ENCODE measurements around the gene FAM241A.

FAM241A gene

DNA sequence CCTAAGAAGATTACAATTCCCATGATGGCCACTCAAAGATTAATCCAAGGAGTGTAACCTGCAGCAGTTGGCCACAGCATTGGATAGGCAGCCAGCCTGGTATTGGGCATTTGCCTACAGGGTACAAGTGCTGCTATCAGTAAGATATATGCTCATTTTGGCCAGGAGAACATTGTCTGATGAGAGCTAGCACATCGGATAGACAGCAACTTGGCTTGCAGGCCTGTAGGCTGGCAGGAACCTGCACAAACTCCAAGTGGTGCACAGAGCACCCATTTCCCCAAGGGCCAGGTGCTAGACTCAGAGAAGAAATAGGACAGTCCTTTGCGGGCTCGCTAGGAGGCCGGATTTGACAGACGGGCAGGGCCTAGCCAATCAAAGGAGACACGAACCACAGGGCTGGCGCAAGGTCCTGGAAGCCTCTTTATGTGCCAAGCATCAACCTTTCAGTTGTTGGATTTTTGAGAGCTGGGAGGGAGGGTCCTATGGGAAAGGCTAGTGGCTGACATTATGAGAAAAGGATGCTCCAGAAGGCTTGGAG lies 74.6 kb downstream of the FAM241A start:
- no peak for DNase-seq

DNA sequence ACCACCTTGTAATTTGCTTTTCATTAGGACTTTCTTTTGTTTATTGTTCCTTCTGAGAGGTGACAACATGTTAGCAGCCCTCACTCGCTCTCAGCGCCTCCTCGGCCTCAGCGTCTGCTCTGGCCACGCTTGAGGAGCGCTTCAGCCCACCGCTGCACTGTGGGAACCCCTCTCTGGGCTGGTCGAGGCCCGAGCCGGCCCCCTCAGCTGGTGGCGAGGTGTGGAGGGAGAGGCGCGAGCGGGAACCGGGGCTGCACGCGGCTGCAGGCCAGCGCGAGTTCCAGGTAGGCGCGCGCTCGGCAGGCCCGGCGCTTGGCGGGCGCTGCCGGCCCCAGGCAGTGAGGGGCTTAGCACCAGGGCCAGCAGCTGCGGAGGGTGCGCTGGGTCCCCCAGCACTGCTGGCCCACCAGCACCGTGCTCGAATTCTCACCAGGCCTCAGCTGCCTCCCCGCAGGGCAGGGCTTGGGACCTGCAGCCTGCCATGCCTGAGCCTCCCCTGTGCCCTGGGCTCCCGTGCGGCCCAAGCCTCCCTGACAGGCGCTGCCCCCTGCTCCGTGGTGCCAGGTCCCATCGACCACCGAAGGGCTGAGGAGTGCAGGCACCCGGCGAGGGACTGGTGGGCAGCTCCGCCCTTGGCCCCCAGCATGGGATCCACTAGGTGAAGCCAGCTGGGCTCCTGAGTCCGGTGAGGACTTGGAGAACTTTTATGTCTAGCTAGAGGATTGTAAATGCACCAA lies 77.1 kb downstream of the FAM241A start:
- no peak for DNase-seq

GRCh38 chr4:112225157-112225556 lies 79.9 kb downstream of the FAM241A start:
- DNase-seq: no peak

DNA sequence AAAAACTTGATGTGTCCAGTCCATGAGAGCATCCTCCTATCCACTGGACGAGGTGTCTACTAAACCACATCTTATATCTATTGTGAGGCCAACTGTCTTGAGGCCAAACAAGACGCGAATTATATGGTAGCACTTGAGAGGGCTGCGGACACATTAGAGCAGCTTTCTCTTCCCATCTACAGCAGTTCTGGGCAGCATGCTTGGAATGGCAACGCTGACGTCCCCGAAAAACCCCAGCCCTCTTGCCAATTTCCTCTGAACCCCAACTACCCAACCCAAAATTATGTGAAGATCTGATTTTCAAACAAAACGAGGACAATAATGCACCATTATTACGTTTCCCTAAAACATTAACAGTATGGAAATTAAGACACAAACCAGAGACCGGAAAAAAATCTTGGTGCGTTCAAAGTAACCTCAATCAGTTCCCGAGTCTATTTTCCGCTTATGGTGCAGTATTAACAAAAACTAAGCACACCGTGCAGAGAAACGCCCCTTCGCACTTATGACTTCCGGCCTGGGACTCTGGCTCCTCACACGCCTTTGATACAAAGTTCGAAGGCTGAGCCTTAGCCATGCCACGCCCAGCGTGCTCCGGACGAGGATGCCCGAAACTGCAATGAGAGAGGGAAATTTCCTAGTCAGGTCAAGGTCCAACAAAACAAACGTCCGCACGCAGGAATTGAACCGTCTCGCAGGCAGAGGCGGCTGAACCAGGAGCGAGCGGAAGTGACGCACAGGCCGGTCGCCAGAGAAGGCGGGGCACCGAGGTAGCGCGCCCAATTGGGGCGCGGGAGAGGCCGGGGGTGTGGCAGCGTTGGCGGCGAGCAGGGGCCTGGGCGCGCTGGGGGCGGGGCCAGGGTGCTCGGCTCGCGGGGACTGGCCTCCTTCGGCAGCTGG lies 85.9 kb downstream of the FAM241A start:
- DNase-seq: peak; percentile 96

DNA sequence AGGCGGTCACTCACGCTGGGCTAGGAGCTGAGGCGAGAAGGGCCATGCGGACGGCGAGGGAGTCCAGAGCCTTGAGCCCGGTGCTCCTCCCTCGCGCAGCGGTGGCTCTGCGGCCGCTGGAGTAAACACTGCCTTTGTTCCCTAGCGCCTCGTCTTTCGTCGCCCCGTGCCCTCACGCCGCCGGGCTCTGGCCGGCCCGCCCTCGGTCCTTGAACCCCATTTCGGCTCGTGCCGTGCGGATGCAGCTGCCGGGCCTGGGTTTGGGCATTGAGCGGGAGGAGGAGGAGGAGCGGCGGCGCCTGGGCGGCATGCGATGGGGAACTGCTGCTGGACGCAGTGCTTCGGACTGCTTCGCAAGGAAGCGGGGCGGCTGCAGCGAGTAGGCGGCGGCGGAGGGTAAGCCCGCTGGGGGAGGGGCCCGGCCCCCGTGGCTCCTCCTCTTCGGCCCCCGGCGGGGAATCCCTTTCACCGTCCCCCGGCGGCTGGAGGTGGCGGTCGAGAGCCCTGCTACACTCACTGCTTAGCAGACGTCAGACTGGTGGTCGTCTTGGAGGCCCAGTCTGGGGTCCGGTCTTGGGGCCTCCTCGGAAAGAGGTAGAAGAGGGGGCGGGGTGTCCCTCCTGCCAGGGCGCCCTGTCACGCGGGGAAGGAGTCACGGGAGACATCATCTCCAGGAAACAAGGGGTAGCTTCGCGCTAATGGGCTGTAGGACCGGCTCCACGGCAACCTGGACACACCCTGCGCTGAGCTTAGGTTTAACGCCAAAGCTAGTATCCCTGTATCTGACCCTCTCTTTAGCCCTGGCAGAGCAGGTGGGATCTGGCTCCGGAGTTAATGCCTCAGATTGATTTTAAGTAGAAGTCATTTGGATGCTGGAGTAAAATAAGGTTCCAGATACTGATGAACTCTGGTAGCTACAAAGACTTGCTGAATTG lies 86.8 kb downstream of the FAM241A start, which contains the start of gene AP1AR:
TSS of gene AP1AR (plus strand) at position 9 of the 935 bp plus-strand sequence. CDS start at position 314, 305 bp downstream.
- DNase-seq: peak; percentile 91

GRCh38 chr4:112234952-112235609 lies 89.8 kb downstream of the FAM241A start:
- peak; percentile 73 for DNase-seq

DNA sequence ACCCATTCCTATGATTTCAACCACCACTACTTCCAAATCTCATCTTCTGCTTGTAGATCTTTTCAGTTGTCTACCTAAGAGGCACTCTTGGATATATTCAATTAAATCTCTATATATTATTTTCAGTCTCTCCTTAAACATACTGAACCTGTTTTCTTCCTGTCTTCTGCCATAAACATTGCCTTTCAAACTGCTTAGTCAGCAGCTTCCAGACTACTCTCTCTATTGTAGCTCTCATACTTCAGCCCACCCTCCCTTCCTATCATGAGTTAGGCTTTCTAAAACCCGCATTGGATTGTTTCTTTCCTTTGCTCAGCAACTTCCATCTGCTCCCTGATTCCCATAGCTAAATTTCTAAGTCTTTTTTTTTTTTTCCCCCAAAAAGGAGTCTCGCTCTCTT lies 90.8 kb downstream of the FAM241A start:
- no peak for DNase-seq

DNA sequence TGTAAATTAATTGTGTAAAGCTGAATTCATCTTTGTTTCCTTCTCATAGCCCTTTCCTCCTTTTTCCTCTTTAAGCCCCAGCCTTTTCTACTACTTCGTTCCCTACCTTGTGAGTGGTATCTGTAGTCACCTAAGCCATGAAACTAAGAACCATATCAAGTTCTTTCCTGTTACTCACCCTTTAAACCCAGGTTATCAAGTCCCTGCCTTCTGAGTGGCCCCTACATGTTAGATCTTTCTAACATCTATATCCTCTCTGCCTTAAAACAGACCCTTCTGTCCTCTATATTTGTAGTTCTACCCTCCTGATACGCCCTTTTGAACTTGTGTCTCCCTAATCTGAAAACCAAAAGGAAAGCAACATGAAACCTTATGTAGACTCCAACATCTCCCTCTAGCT lies 93.6 kb downstream of the FAM241A start:
- no peak for DNase-seq

Measured in NCI-H82 (cell line).